Psoas muscle (tissue), 8 donors: Measurements from ENCODE around the gene RORC. TPM values are rescaled to one million over a fixed set of nuclear protein-coding genes. Genes with fewer than 3 reads are reported as not detected.
"Not testable (repeated sequence)": the region's sequence is repeated elsewhere in the genome, so short reads cannot be mapped to it uniquely, and the experiment has no call there.

Experiments used
- ATAC-seq, 4 donors: fragments of 200-7000 bp; cut with Tn5 transposase; one replicate each; pipeline ENCODE4 v1.9.1; 2020; ENCODE audit warnings: moderate library complexity in 3 of 4, mild to moderate bottlenecking in 2 of 4
- DNase-seq, 2 donors: peaks; one replicate each; pipeline ENCODE4 v3.0.0-alpha.2; 2020
- H3K27ac ChIP-seq: fragments of 200-600 bp; one replicate; pipeline ENCODE4 v1.8.0; 2022
- H3K27me3 ChIP-seq, 3 donors: fragments of 200-600 bp in 1 of 3; one replicate each; pipeline versions ENCODE4 v1.6.1 to v1.8.0; 2013 to 2022; ENCODE audit warnings: low read length in 2 of 3, mild to moderate bottlenecking in 2 of 3, moderate library complexity in 1 of 3; ENCODE audit not compliant: insufficient read depth in 3 of 3
- H3K36me3 ChIP-seq, 2 donors: fragments of 200-600 bp in 1 of 2; one replicate each; pipeline versions ENCODE4 v1.6.1 to v1.8.0; 2013 to 2022; ENCODE audit warnings: low read depth in 1 of 2, mild to moderate bottlenecking in 1 of 2, moderate library complexity in 1 of 2; ENCODE audit not compliant: insufficient read depth in 1 of 2
- H3K4me1 ChIP-seq: fragments of 200-600 bp; one replicate; pipeline ENCODE4 v1.8.0; 2022
- H3K4me3 ChIP-seq: fragments of 200-600 bp; one replicate; pipeline ENCODE4 v1.8.0; 2022; ENCODE audit warnings: mild to moderate bottlenecking
- H3K9me3 ChIP-seq: fragments of 200-600 bp; one replicate; pipeline ENCODE4 v1.8.0; 2022
- CTCF ChIP-seq: fragments of 200-600 bp; IDR thresholded peaks from one replicate; pipeline ENCODE4 v1.8.0; 2022; ENCODE audit warnings: antibody characterized with exemption
- WGBS, 3 donors: extraction: QIAGEN DNeasy Blood & Tissue Kit; methylation state at CpG; one replicate each; pipeline versions ENCODE4 v1.1.6 to v1.1.7; 2013; 5-methylcytosine and 5-hydroxymethylcytosine counted together
- intact Hi-C, 2 donors: fragments of 100-400 bp; cut with DNase I; formaldehyde crosslinking; loops; one replicate each; pipeline versions ENCODE4 v1.11.0 to v1.14.2; 2022
- long read RNA-seq, 2 donors: library from polyadenylated mRNA; unstranded; transcript quantifications; one replicate each; pipeline ENCODE4 v2.0.0, GENCODE V29; 2021
- polyA plus RNA-seq, 3 donors: library from polyadenylated mRNA; stranded (reverse); fragments of 200-250 nt; gene quantifications; one replicate each; pipeline ENCODE4 v1.2.3, GENCODE V29; 2013
- total RNA-seq, 4 donors: library from RNA; stranded (reverse); fragmentation: NEBNext Ultra II Directional in 2 of 4; extraction: Animal tissue kit (Norgen Biotek cat#: 25700) in 2 of 4; gene quantifications; one replicate each; pipeline versions ENCODE4 v1.2.1 to v1.2.4, GENCODE V29; 2021 to 2023
- donor health status: healthy with polysubstance abuse.
- donor health status: DM: no; HTN: no; CAD: no; lungs with moderate emphysema.
- donor health status: Bipolar disorder and iron deficiency.
- donor health status: healthy.
- donor health status: DM: yes; HTN: yes; CAD: no.
- donor health status: DM: no; HTN: no; CAD: no.
- donor health status: DM: no; HTN: no; CAD: no.
- donor health status: DM: yes; HTN: yes; CAD: no.

RORC gene
- total RNA-seq (100 to 1,000 TPM in 1 of 4 donors, 10 to 100 TPM in 3; 35.0 to 109 (median 67.7) TPM), polyA plus RNA-seq (10 to 100 TPM in 2 of 3 donors, 1 to 10 TPM in 1; 3.5 to 89.2 (median 62.9) TPM)
- long read RNA-seq, donor 1, full-length matches to known transcripts = 19 of 24 reads
- long read RNA-seq, donor 1, partial matches to known transcripts = 2 of 24 reads
- long read RNA-seq, donor 1, other reads (novel, unspliced or antisense) = 3 of 24 reads
- long read RNA-seq, donor 2, transcript RORC-201 (11 exons, 2,180 nt) = major isoform, 86 of 130 reads
- long read RNA-seq, donor 2, partial matches to known transcripts = 27 of 130 reads
- long read RNA-seq, donor 2, other reads (novel, unspliced or antisense) = 15 of 130 reads

- Histone ChIP-seq H3K9me3 (no peaks in the 10 kb centered on the region), H3K36me3 (no peaks in the 10 kb centered on the region), H3K27ac (peak within 1 kb of the TSS; percentile 96), H3K4me1 (peaks cover 37% of the 10 kb centered on the region), H3K4me3 (peak within 1 kb of the TSS; percentile 74), H3K27me3 (no peaks in the 10 kb centered on the region)
- DNase-seq (peak; percentile 72 to 90), ATAC-seq (peak; percentile 81 to 88 (median 83))
- TF ChIP-seq CTCF = no peak
- WGBS, 3 donors = 22 to 34% (median 29%) methylated on average over 5 of the region's 5 CpGs
- intact Hi-C loops = loop anchor here in 1 of 2 donors (10.0 kb wide), 3 partner anchors 67 to 367 kb away; partner anchors contain the start of gene MRPL9
Measured at GRCh38 chr1:151831605-151832004, at the start of gene RORC. Gene RORC, minus strand, starts transcription at chr1:151831802. Its CDS starts 38 bp downstream, at chr1:151831764.

GRCh38 chr1:151875419-151876097, 44.0 kb upstream of the RORC start:
- intact Hi-C loops = no loop called here
- H3K27ac ChIP-seq = no peak overlapping the region
- 92 to 98% (median 97%) methylated on average over 1 of the region's 1 CpG for WGBS, 3 donors
- no peak for TF ChIP-seq CTCF
- H3K4me1 ChIP-seq = no peaks in the 10 kb centered on the region
- ATAC-seq = no peak
- no peaks in the 10 kb centered on the region for H3K9me3 ChIP-seq
- peaks cover 0 to 30% of the 10 kb centered on the region in 2 donors for H3K36me3 ChIP-seq
- no peak for DNase-seq
- H3K4me3 ChIP-seq = no peak overlapping the region
- no peaks in the 10 kb centered on the region for H3K27me3 ChIP-seq

- H3K4me3 ChIP-seq, H3K27me3 ChIP-seq, DNase-seq, intact Hi-C loops, ATAC-seq, H3K27ac ChIP-seq, H3K4me1 ChIP-seq, H3K9me3 ChIP-seq: not testable (repeated sequence)
- peaks cover 0 to 30% of the 10 kb centered on the region in 2 donors for H3K36me3 ChIP-seq
- WGBS, 3 donors = 71 to 77% (median 74%) methylated on average over 9 of the region's 9 CpGs
Measured at GRCh38 chr1:151872776-151873175, 41.2 kb upstream of the RORC start.

- WGBS, 3 donors = 35 to 48% (median 44%) methylated on average over 5 of the region's 5 CpGs
- Histone ChIP-seq H3K27me3 (peaks cover 0 to 3% (median 0%) of the 10 kb centered on the region in 3 donors), H3K9me3 (no peaks in the 10 kb centered on the region), H3K4me1 (no peaks in the 10 kb centered on the region), H3K4me3 (no peak overlapping the region), H3K27ac (no peak overlapping the region), H3K36me3 (peaks cover 0 to 23% of the 10 kb centered on the region in 2 donors)
- DNase-seq = no peak
- no peak for TF ChIP-seq CTCF
- intact Hi-C loops = no loop called here
- no peak for ATAC-seq
Measured at GRCh38 chr1:151871284-151872030, 39.9 kb upstream of the RORC start.

GRCh38 chr1:151868486-151868885, 36.9 kb upstream of the RORC start:
- intact Hi-C loops = no loop called here
- Histone ChIP-seq H3K4me3 (no peak overlapping the region), H3K27me3 (peaks cover 0 to 5% (median 0%) of the 10 kb centered on the region in 3 donors), H3K27ac (no peak overlapping the region), H3K4me1 (no peaks in the 10 kb centered on the region), H3K9me3 (no peaks in the 10 kb centered on the region), H3K36me3 (peaks cover 0 to 4% of the 10 kb centered on the region in 2 donors)
- ATAC-seq = no peak
- DNase-seq = no peak
- no peak for TF ChIP-seq CTCF
- WGBS, 3 donors = 18 to 44% (median 27%) methylated on average over 3 of the region's 3 CpGs
